ENCODE results near the gene EFR3B. TPM values are rescaled to one million over a fixed set of nuclear protein-coding genes. Genes with fewer than 3 reads are reported as not detected.

The EFR3B gene
- total and polyA plus RNA-seq, 10 of the 15 experiments (the other 5 are each of a cell fraction or from before 2014, with no cell fraction given): 0.12 to 3.9 (median 1.8) TPM

- no peak for TF ChIP-seq BCLAF1 (IDR thresholded peaks at IDR 0.05)
- TF ChIP-seq CREM (IDR thresholded peaks at IDR 0.05; ENCODE audit: low read depth): no peak
Measured at GRCh38 chr2:25194576-25195122, 152.8 kb downstream of the EFR3B start (continued).

GRCh38 chr2:25197336-25198208 is 155.7 kb downstream of the EFR3B start:
- Histone ChIP-seq H2AFZ (ENCODE audit: control insufficient read depth, low read depth, low read length) (no peak overlapping the region), H3K9me3 (replicated peaks; ENCODE audit: control insufficient read depth, insufficient read depth, low read length) (no peaks in the 10 kb centered on the region), H3K36me3 (ENCODE audit: control insufficient read depth in 2 of 2, insufficient read depth in 2 of 2, low read length in 1 of 2) (no peaks in the 10 kb centered on the region), H3K4me2 (ENCODE audit: control insufficient read depth, insufficient read depth) (no peak overlapping the region), H3K79me2 (ENCODE audit: control insufficient read depth, insufficient read depth, low read length) (no peaks in the 10 kb centered on the region), H3K4me3 (no peak overlapping the region), H3K4me1 (ENCODE audit: control insufficient read depth, insufficient read depth, low read length) (peaks cover 7% of the 10 kb centered on the region; the same call in 1 of the 2 replicates), H3K9ac (ENCODE audit: control insufficient read depth, insufficient read depth, low read length) (no peak overlapping the region), H3K27ac (ENCODE audit: control insufficient read depth, insufficient read depth) (no peak overlapping the region), H4K20me1 (ENCODE audit: control insufficient read depth, insufficient read depth) (no peaks in the 10 kb centered on the region), H3K27me3 (replicated peaks in 1 of 2; ENCODE audit: control insufficient read depth in 2 of 2, insufficient read depth in 2 of 2, low read length in 1 of 2) (no peaks in the 10 kb centered on the region)
- WGBS (ENCODE audit: insufficient coverage, insufficient replicate concordance, low lambda C conversion rate, missing lambda C conversion rate): 54% methylated on average over 12 of the region's 12 CpGs
- intact Hi-C loops (cut with micrococcal nuclease; ENCODE audit: unreplicated experiment): loop anchor here (2.0 kb wide), 2 partner anchors 31 to 223 kb away; no protein-coding TSS in a partner anchor
- ChIA-PET POLR2A (interaction anchor here (0.6 to 0.7 kb wide), 3 partner anchors 33 to 287 kb away, joined by 3 to 5 read pairs (median 3); no protein-coding TSS in a partner anchor), RAD21 (ENCODE audit: unreplicated experiment) (interaction anchor here (0.8 to 5.0 kb wide), 7 partner anchors 23 to 369 kb away, joined by 3 to 79 read pairs (median 5); no protein-coding TSS in a partner anchor), SMC1A (ENCODE audit: uncharacterized antibody, unreplicated experiment) (interaction anchor here (0.7 to 3.5 kb wide), 8 partner anchors 30 to 369 kb away, joined by 3 to 70 read pairs (median 4); partner anchors contain the start of gene POMC), CTCF (interaction anchor here (0.6 to 4.4 kb wide), 18 partner anchors 9 to 620 kb away, joined by 3 to 132 read pairs (median 4); partner anchors contain the start of gene POMC)
- DNase-seq (ENCODE audit: low read depth, low spot score) (no peak), ATAC-seq (no peak), FAIRE-seq (no peak)
- no TSS peak for BruUV-seq (replicated peaks)
- in situ Hi-C loops (cut with MboI): loop anchor here (5.0 kb wide), 1 partner anchor 220 kb away; no protein-coding TSS in a partner anchor
- TF ChIP-seq ZBTB40 (IDR thresholded peaks at IDR 0.05; ENCODE audit: borderline replicate concordance): no peak
- no peak for TF ChIP-seq MLLT1 (IDR thresholded peaks at IDR 0.05)
- TF ChIP-seq E2F8 (IDR thresholded peaks at IDR 0.05; ENCODE audit: low read depth, partially characterized antibody): no peak
- TF ChIP-seq JUND (IDR thresholded peaks at IDR 0.05; ENCODE audit: low read depth, low read length): no peak
